Gastroesophageal sphincter (tissue), 3 donors: Measurements from ENCODE around the gene DNAH10.

ENCODE experiments used
- CTCF ChIP-seq, 4 experiments: fragments of 200-600 bp in 2 of 4; fragments of 450-650 bp in 2 of 4; sonication (generic) in 1 of 4; IDR thresholded peaks; one replicate each; pipeline ENCODE4 v1.5.1; 2017 to 2019; ENCODE audit warnings: antibody characterized with exemption in 4 of 4, mild to moderate bottlenecking in 2 of 4, moderate library complexity in 2 of 4
- POLR2A ChIP-seq, 2 donors: fragments of 450-650 bp; IDR thresholded peaks; one replicate each; pipeline ENCODE4 v1.6.1; 2017; ENCODE audit warnings: antibody characterized with exemption in 2 of 2, mild to moderate bottlenecking in 2 of 2, moderate library complexity in 1 of 2

- no peak for TF ChIP-seq CTCF (IDR thresholded peaks at IDR 0.05)
- TF ChIP-seq POLR2A (IDR thresholded peaks at IDR 0.05): no peak
These were observed 132.8 kb downstream of the DNAH10 start for GRCh38 chr12:123894823-123895345.
